ENCODE measurements around the gene EYS.

The EYS gene

DNA sequence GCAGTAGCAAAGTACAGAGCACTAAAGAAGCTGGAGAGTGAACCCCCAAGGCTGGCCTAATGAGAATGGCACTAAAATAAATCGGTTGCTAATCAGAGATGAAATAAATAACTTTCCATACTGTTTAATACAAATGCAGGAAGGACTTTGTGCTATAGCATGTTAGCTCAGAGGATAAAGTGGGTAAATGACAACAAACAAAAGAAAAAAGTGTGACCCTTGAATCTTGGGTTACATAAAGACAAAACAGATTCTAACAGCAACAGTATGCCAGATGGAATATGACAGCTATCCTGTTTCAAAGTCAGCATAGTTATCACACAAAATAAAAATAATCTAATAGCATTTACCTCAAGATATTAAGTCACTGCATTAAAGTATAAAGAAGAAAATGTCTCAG is 1448.7 kb downstream of the EYS start:
- Histone ChIP-seq H3K9ac (ENCODE audit: low read length) (no peak overlapping the region), H2AFZ (ENCODE audit: low read length) (no peak overlapping the region), H3F3A (ENCODE audit: insufficient read depth, low read length) (no peaks in the 10 kb centered on the region)

DNA sequence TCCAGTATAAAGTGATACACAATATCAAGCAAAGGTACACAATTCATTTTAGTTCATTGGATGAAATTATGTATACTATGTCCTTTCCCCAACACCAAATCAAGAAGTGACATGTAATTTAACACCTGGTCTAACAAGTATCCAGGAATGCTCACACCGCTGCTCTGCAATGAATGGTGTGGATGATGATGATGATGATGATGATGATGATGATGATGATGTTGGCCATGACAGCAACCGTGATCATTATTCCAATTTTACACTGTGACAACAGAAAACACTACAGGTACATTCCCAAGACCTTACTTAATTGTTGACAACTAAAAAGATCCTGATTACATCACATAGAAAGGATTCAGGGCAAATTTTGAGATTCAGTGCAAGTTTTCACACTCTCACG is 1449.4 kb downstream of the EYS start:
- Histone ChIP-seq H3K4me3 (ENCODE audit: low read length) (no peak overlapping the region), H4K20me1 (ENCODE audit: insufficient read depth, low read length) (no peaks in the 10 kb centered on the region), H2AFZ (ENCODE audit: low read length) (no peak overlapping the region), H3K9me3 (replicated peaks; ENCODE audit: insufficient read depth, low read length) (no peaks in the 10 kb centered on the region), H3K79me2 (ENCODE audit: low read length) (no peaks in the 10 kb centered on the region), H3K4me1 (ENCODE audit: low read length) (no peaks in the 10 kb centered on the region), H3K9me2 (replicated peaks; ENCODE audit: insufficient read depth, low read length) (no peaks in the 10 kb centered on the region), H3K27ac (ENCODE audit: low read length) (no peak overlapping the region), H3K9ac (ENCODE audit: low read length) (no peak overlapping the region), H3K4me2 (ENCODE audit: low read depth, low read length) (no peak overlapping the region), H3F3A (ENCODE audit: insufficient read depth, low read length) (no peaks in the 10 kb centered on the region), H3K27me3 (replicated peaks; ENCODE audit: insufficient read depth, low read length) (no peaks in the 10 kb centered on the region), H3K36me3 (replicated peaks; ENCODE audit: insufficient read depth, low read length) (no peaks in the 10 kb centered on the region)
- DNase-seq, result no peak
- TF ChIP-seq EZH2phosphoT487 (IDR thresholded peaks at IDR 0.05; ENCODE audit: low read length) (no peak), EZH2 (optimal IDR thresholded peaks at IDR 0.05; ENCODE audit: low read depth, low read length) (no peak)
- TF ChIP-seq, protein P1, sequence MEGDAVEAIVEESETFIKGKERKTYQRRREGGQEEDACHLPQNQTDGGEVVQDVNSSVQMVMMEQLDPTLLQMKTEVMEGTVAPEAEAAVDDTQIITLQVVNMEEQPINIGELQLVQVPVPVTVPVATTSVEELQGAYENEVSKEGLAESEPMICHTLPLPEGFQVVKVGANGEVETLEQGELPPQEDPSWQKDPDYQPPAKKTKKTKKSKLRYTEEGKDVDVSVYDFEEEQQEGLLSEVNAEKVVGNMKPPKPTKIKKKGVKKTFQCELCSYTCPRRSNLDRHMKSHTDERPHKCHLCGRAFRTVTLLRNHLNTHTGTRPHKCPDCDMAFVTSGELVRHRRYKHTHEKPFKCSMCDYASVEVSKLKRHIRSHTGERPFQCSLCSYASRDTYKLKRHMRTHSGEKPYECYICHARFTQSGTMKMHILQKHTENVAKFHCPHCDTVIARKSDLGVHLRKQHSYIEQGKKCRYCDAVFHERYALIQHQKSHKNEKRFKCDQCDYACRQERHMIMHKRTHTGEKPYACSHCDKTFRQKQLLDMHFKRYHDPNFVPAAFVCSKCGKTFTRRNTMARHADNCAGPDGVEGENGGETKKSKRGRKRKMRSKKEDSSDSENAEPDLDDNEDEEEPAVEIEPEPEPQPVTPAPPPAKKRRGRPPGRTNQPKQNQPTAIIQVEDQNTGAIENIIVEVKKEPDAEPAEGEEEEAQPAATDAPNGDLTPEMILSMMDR (IDR thresholded peaks at IDR 0.05; ENCODE audit: low read length), result no peak

More for the DNA sequence above, 1448.7 kb downstream of the EYS start:
- H3K9me2 ChIP-seq (replicated peaks; ENCODE audit: insufficient read depth, low read length), result no peaks in the 10 kb centered on the region
- no peaks in the 10 kb centered on the region for H3K9me3 ChIP-seq (replicated peaks; ENCODE audit: insufficient read depth, low read length)
- no peak for DNase-seq
- peaks cover 5% of the 10 kb centered on the region for H3K4me1 ChIP-seq (ENCODE audit: low read length)
- no peaks in the 10 kb centered on the region for H4K20me1 ChIP-seq (ENCODE audit: insufficient read depth, low read length)
- no peaks in the 10 kb centered on the region for H3K36me3 ChIP-seq (replicated peaks; ENCODE audit: insufficient read depth, low read length)
- no peak overlapping the region for H3K4me3 ChIP-seq (ENCODE audit: low read length)
- TF ChIP-seq EZH2phosphoT487 (IDR thresholded peaks at IDR 0.05; ENCODE audit: low read length), result no peak
- no peak for TF ChIP-seq EZH2 (optimal IDR thresholded peaks at IDR 0.05; ENCODE audit: low read depth, low read length)
- TF ChIP-seq, protein P1 (IDR thresholded peaks at IDR 0.05; ENCODE audit: low read length), result no peak
- no peak overlapping the region for H3K27ac ChIP-seq (ENCODE audit: low read length)
- H3K4me2 ChIP-seq (ENCODE audit: low read depth, low read length), result no peak overlapping the region
- H3K27me3 ChIP-seq (replicated peaks; ENCODE audit: insufficient read depth, low read length), result no peaks in the 10 kb centered on the region
- H3K79me2 ChIP-seq (ENCODE audit: low read length), result no peaks in the 10 kb centered on the region

DNA sequence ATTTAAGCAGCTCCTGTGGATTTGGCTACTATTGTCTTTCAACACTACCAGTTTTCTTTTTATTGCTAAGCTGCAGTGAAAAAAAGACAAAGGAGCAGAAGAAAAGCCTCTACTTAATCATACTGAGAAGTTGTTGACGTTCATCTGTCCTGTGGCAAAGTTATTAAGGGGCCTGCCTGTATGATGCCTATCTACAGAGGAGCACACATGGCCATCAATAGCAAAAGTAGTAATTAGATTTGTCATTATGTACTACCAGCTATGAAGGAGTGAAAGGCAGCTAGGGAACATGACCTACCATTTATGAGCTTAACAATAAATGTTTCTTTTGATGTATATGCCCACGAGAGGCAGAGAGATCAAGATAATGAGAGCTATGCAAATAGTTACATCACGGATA is 1450.5 kb downstream of the EYS start:
- Histone ChIP-seq H3K4me1 (ENCODE audit: low read length) (no peaks in the 10 kb centered on the region), H3K27me3 (replicated peaks; ENCODE audit: insufficient read depth, low read length) (no peaks in the 10 kb centered on the region), H3K9me3 (replicated peaks; ENCODE audit: insufficient read depth, low read length) (no peaks in the 10 kb centered on the region), H3K9ac (ENCODE audit: low read length) (no peak overlapping the region), H3K79me2 (ENCODE audit: low read length) (no peaks in the 10 kb centered on the region), H3K27ac (ENCODE audit: low read length) (no peak overlapping the region), H3K36me3 (replicated peaks; ENCODE audit: insufficient read depth, low read length) (no peaks in the 10 kb centered on the region), H3K9me2 (replicated peaks; ENCODE audit: insufficient read depth, low read length) (no peaks in the 10 kb centered on the region), H2AFZ (ENCODE audit: low read length) (no peak overlapping the region), H3K4me2 (ENCODE audit: low read depth, low read length) (no peak overlapping the region), H4K20me1 (ENCODE audit: insufficient read depth, low read length) (no peaks in the 10 kb centered on the region), H3F3A (ENCODE audit: insufficient read depth, low read length) (no peaks in the 10 kb centered on the region), H3K4me3 (ENCODE audit: low read length) (no peak overlapping the region)
- DNase-seq, result no peak
- no peak for TF ChIP-seq EZH2phosphoT487 (IDR thresholded peaks at IDR 0.05; ENCODE audit: low read length)
- no peak for TF ChIP-seq EZH2 (optimal IDR thresholded peaks at IDR 0.05; ENCODE audit: low read depth, low read length)
- TF ChIP-seq, protein P1 (IDR thresholded peaks at IDR 0.05; ENCODE audit: low read length), result no peak

All from MM.1S (cell line).